Measurements from ENCODE around the gene S100Z.

The S100Z gene

DNA sequence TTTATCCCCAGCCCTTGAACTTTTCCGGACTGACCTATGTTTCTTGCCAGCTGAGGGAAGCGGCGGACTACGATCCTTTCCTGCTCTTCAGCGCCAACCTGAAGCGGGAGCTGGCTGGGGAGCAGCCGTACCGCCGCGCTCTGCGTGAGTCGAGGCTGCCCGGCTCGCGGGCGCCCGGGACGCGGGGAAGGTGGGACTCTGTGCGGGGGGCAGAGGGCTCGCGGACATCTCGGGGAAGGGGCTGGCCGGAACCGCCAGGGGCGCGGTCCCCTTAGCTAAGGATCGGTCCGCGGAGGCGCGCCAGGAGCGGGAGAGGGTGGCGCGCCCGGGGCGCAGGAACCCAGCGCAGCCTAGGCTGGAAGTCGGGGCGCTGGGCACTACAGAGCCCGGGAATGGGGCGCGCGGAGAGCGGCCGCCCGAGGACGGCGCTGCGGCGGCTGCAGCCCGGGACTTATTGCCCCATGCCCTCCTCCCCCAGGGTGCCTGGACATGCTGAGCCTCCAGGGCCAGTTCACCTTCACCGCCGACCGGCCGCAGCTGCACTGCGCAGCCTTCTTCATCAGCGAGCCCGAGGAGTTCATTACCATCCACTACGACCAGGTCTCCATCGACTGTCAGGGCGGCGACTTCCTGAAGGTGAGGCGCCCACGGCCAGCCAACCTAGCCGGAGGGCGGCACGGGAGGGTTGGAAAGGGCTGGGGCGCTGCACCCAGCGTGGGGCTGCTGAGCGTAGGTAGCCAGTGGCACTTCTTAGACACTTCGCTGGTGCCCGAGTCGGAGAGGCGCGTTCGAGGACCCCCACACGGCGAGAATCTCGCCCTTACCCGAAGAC, 104.0 kb downstream of the S100Z start:
- no peak for DNase-seq (ENCODE audit: low read depth)

DNA sequence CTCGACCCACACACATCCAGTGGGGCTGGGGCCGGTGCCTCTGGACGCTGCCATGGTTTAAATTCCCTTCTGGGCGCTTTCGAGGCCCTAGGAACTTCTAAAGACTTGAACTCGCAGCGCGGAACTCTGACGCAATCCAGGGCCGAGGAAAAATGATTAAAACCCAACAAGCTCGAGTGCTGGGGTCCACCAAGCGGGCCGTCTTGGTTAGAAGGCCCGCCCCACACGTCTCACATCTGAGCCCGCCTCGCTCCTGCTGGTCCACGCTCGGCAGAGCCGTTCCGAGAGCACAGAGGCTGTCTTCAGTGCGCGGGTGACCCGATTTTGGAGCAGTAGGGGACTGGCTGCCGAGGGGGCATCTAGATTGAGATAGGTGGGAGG, 104.6 kb downstream of the S100Z start:
- DNase-seq (ENCODE audit: low read depth): no peak

DNA sequence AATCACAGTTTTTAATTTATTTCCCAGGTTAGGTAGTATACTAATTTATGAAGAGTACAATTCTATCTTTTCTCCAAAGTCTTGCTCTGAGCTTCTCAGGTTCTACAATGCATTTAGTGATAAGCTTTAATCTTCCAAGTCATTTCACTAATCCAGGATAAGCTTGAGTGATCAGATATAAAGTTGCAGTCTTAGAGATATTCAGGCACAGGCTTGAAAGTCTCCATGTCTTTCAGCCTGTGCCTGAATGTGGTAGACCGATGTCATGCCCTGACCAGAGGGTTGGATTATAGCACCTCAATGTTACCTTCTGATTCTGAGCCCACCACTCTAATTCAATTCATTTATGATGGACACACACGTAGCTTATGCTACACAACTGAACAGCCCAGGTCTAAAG, 106.2 kb downstream of the S100Z start:
- DNase-seq (ENCODE audit: low read depth): no peak

DNA sequence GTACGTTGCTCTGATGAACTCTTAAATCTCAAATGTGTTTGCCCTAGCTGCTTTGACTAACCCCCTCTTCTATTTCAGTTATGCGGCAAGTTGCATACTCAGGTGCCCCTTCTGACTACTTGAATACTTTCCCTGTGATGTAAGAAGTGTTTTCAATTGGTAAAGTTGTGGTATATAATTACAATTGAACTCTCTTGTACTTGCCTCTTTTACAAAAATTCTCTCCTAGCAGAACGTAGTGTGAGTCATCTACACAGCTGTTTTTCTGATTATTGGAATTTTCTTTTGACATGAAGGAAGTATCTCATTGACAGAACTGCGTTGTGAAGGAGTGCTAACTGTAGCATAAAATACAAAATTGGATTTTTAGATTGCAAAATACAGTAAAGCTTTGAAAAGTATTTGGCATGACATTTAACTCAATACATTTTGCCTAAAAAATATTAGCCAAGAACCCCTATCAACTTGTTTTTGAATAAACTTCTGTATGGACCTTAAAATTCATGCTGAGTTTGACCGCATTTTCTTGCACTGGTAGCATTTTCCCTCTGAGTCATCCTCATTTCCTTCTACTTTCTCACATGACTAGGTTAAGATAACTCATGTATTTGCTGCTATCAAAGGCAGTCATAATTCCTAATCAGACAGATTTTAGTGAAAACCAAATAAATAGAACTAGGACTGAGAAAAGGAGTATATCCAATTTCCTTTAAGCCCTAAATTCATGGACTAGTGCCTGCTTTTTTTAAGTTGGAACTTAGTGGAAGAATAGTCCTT, 109.4 kb downstream of the S100Z start:
- DNase-seq (ENCODE audit: low read depth): no peak

DNA sequence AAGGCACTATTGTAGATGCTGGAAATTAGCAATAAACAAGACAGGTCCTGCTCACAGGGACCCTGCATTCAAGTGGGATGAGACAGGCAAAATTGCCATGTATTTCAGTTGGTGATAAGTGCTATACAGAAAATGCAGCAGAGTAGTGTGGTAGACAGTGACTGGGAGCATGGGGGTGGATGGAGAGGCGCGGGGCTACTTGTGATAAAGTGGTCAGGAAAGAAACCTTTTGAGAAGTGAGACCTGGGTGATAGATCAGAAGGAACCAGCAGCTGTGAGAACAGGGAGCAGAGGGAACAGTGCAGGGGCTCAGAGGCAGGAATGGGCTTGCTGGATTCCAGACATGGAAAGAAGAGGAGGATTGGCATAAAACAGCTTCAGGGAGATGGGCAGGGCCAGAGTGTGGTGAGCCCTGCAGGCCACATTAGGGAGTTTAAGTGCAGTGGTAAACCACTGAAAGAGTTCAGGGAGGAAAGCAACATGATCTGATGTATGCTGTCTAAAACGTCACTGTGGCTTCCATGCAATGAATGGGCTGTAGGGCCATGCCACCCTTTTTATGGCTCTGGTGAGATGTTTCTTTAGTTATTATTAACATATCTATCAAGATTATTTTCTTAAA, 110.3 kb downstream of the S100Z start:
- DNase-seq (ENCODE audit: low read depth): no peak

DNA sequence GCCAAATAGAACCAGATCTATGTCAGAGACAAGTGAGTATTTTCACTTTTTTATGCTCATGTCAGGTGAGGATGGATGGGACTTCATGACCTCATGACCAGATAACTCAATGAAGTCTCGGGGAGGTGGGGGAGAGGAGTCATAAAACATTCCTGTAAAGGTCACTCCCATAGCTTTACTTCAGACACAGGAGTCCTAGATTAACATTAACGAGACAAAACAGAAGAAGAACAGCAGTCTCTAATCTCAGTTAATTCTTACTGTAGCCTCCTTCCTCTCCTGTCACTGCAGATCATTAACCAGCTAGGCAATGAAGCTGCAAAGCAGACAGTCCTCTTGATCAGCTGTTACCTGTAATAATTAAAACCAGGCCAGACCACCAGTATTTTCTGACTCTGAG, 114.2 kb downstream of the S100Z start:
- no peak for DNase-seq (ENCODE audit: low read depth)
